K562 (cell line): Measurements from ENCODE around the gene AP1G2. TPM values are rescaled to one million over a fixed set of nuclear protein-coding genes. Genes with fewer than 3 reads are reported as not detected.

ENCODE experiments used
- ATAC-seq: fragments of 200-7000 bp; cut with Tn5 transposase; 3 replicates; pipeline ENCODE4 v1.9.1; 2020; ENCODE audit warnings: moderate library complexity
- BruUV-seq: library from RNA; stranded (reverse); fragments of 400-500 nt; replicated peaks from 2 replicates; lab custom pipeline; 2021; lab: Mats Ljungman, UMichigan
- CTCF ChIA-PET: fragments of 300-600 bp; formaldehyde crosslinking; extraction: SDS; loops from one replicate; lab custom pipeline; 2021; ENCODE audit warnings: low intra/inter-chr PET ratio; lab: Yijun Ruan, JAX
- POLR2A ChIA-PET: fragments of 300-600, 350-650 bp; sonication (Branson Sonifier 250); formaldehyde crosslinking; extraction: SDS; loops from one replicate; lab custom pipeline; 2021; ENCODE audit warnings: antibody characterized with exemption, inconsistent platforms; lab: Yijun Ruan, JAX
- DNase-seq, 4 experiments: peaks; one replicate each; pipeline versions ENCODE4 v3.0.0 to v3.0.0-alpha.2; 2011 to 2018; ENCODE audit warnings: low spot score in 3 of 4, mixed read lengths in 3 of 4; ENCODE audit errors: extremely low read depth in 1 of 4
- FAIRE-seq: peaks from 2 replicates; lab custom pipeline; 2011; peaks lifted over from hg19 to GRCh38; lab: Jason Lieb, UNC
- H2AFZ ChIP-seq: 2 replicates; pipeline ENCODE4 v1.6.0; 2011; ENCODE audit warnings: low read depth, low read length, control low read depth, inconsistent platforms
- H3K27ac ChIP-seq: fragments of 200-600 bp; 3 replicates; pipeline ENCODE4 v1.8.0; 2011; ENCODE audit warnings: low read depth, mild to moderate bottlenecking, control low read depth, inconsistent platforms, low read length, moderate library complexity, mixed read lengths; ENCODE audit errors: extremely low read depth
- H3K27me3 ChIP-seq, 2 experiments: fragments of 300-600 bp in 1 of 2; 2 replicates in 1 of 2; 3 replicates in 1 of 2; pipeline versions ENCODE4 v1.6.0 to v1.8.0; 2011; ENCODE audit warnings: inconsistent platforms in 2 of 2, low read length in 2 of 2, mild to moderate bottlenecking in 1 of 2, mixed read lengths in 1 of 2, moderate library complexity in 1 of 2; ENCODE audit not compliant: control insufficient read depth in 2 of 2, insufficient read depth in 2 of 2
- H3K36me3 ChIP-seq: fragments of 300-600 bp; 3 replicates; pipeline ENCODE4 v1.8.0; 2011; ENCODE audit warnings: mild to moderate bottlenecking, low read length, inconsistent platforms; ENCODE audit not compliant: control insufficient read depth, insufficient read depth
- H3K4me1 ChIP-seq, 2 experiments: fragments of 200-600 bp in 1 of 2; replicated peaks in 1 of 2; 2 replicates in 1 of 2; 3 replicates in 1 of 2; pipeline versions ENCODE4 v1.5.1 to v1.8.0; 2011; ENCODE audit warnings: inconsistent platforms in 2 of 2, low read length in 2 of 2, mild to moderate bottlenecking in 1 of 2, mixed read lengths in 1 of 2, moderate library complexity in 1 of 2; ENCODE audit not compliant: control insufficient read depth in 2 of 2, insufficient read depth in 2 of 2
- H3K4me2 ChIP-seq: 2 replicates; pipeline ENCODE4 v1.6.1; 2011; ENCODE audit warnings: low read length, control low read depth, inconsistent platforms, mixed read lengths; ENCODE audit not compliant: insufficient read depth
- H3K4me3 ChIP-seq: fragments of 200-600 bp; sonication (generic), shearing (Covaris generic); 2 replicates; pipeline ENCODE4 v1.5.1; 2016; ENCODE audit warnings: control low read depth, inconsistent platforms
- H3K79me2 ChIP-seq: fragments of 200-600 bp; 3 replicates; pipeline ENCODE4 v1.8.0; 2011; ENCODE audit warnings: low read length, inconsistent platforms; ENCODE audit not compliant: control insufficient read depth, insufficient read depth
- H3K9ac ChIP-seq, 2 experiments: 2 replicates each; pipeline versions ENCODE4 v1.6.0 to v1.6.1; 2011; ENCODE audit warnings: low read depth in 2 of 2, low read length in 2 of 2, control low read depth in 1 of 2, inconsistent platforms in 1 of 2, mild to moderate bottlenecking in 1 of 2, mixed read lengths in 1 of 2; ENCODE audit not compliant: insufficient read depth in 1 of 2
- H3K9me1 ChIP-seq: one replicate; pipeline ENCODE4 v1.6.0; 2011; ENCODE audit warnings: inconsistent platforms, mild to moderate bottlenecking, low read length, moderate library complexity; ENCODE audit not compliant: control insufficient read depth, insufficient read depth
- H3K9me3 ChIP-seq: replicated peaks from 2 replicates; pipeline ENCODE4 v1.5.1; 2011; ENCODE audit warnings: low read depth, low read length, inconsistent platforms; ENCODE audit not compliant: control insufficient read depth, insufficient read depth
- H4K20me1 ChIP-seq: replicated peaks from 2 replicates; pipeline ENCODE4 v1.6.1; 2011; ENCODE audit warnings: low read length, inconsistent platforms, mixed read lengths; ENCODE audit not compliant: control insufficient read depth, insufficient read depth
- HDGF ChIP-seq: fragments of 450-650 bp; IDR thresholded peaks from 2 replicates; pipeline ENCODE4 v1.6.1; 2016
- MTA3 ChIP-seq: fragments of 450-650 bp; formaldehyde crosslinking; IDR thresholded peaks from 2 replicates; pipeline ENCODE4 v1.6.1; 2017; ENCODE audit warnings: mild to moderate bottlenecking, borderline replicate concordance
- PHF20 ChIP-seq: fragments of 450-650 bp; IDR thresholded peaks from 2 replicates; pipeline ENCODE4 v1.6.1; 2018; ENCODE audit not compliant: partially characterized antibody
- PHF8 ChIP-seq: fragments of 200-600 bp; sonication (generic); IDR thresholded peaks from 2 replicates; pipeline ENCODE4 v1.6.1; 2012; ENCODE audit warnings: mixed run types, mild to moderate bottlenecking, inconsistent platforms, low read length, moderate library complexity, borderline replicate concordance
- RBM22 ChIP-seq: fragments of 200-400 bp; formaldehyde crosslinking; IDR thresholded peaks from 2 replicates; pipeline ENCODE4 v1.6.1; 2018; ENCODE audit warnings: low read length, low read depth; ENCODE audit not compliant: poor library complexity, severe bottlenecking
- RFX5 ChIP-seq: IDR thresholded peaks from 2 replicates; pipeline ENCODE4 v1.6.1; 2011; ENCODE audit warnings: low read depth, mild to moderate bottlenecking, improper control_type of control experiment, low read length
- SRSF1 ChIP-seq: fragments of 200-400 bp; formaldehyde crosslinking; IDR thresholded peaks from 2 replicates; pipeline ENCODE4 v1.6.1; 2017; ENCODE audit warnings: mild to moderate bottlenecking, low read depth, low read length, moderate library complexity
- ZKSCAN8 ChIP-seq: fragments of 200-800 bp; sonication (Bioruptor generic); IDR thresholded peaks from 2 replicates; pipeline ENCODE4 v1.6.1; 2016; ENCODE audit warnings: missing genetic modification characterization, missing compliant biosample characterization
- WGBS: fragments of 100-300 bp; shearing (Covaris generic); methylation state at CpG from one replicate; pipeline ENCODE4 v1.1.6; 2016; ENCODE audit warnings: low coverage, mixed read lengths; ENCODE audit not compliant: insufficient coverage; ENCODE audit errors: missing lambda C conversion rate; 5-methylcytosine and 5-hydroxymethylcytosine counted together
- in situ Hi-C: fragments of 300-500 bp; cut with MboI; formaldehyde crosslinking; loops from 4 replicates; pipeline ENCODE4 v1.15.0; 2018; ENCODE audit warnings: inconsistent platforms, mixed read lengths
- intact Hi-C: fragments of 100-400 bp; cut with micrococcal nuclease; formaldehyde crosslinking; loops from 2 replicates; pipeline ENCODE4 v1.14.2; 2022
- polyA plus RNA-seq, 8 experiments: library from polyadenylated mRNA; depleted of rRNA in 4 of 8; stranded (reverse) in 5 of 8; unstranded in 3 of 8; fragments of >200 nt; fragmentation: Nextera tagmentation in 2 of 8; fragmentation: Illumina TruSeq in 1 of 8; extraction: Ambion mirVana in 2 of 8; extraction: Trizol in 1 of 8; gene quantifications; 2 replicates each; pipeline versions ENCODE4 v1.2.1 to v1.2.3, GENCODE V29; 2011 to 2014; ENCODE audit warnings: inconsistent platforms in 1 of 8, missing spikeins in 1 of 8
- total RNA-seq, 7 experiments: library from RNA; depleted of rRNA in 6 of 7; stranded (reverse); fragments of >200 nt in 6 of 7; fragmentation: Illumina TruSeq in 2 of 7; extraction: Trizol in 2 of 7; gene quantifications; 2 replicates each; pipeline versions ENCODE4 v1.2.1 to v1.2.3, GENCODE V29; 2011 to 2021; ENCODE audit warnings: low replicate concordance in 1 of 7
- TF ChIP-seq, protein P1 (sequence below): fragments of 250-450 bp; sonication (Bioruptor Pico); IDR thresholded peaks from 2 replicates; pipeline ENCODE4 v1.4.0; 2020
- TF ChIP-seq, protein P2 (sequence below): fragments of 150-350 bp; IDR thresholded peaks from 2 replicates; pipeline ENCODE4 v1.6.1; 2014; ENCODE audit warnings: low read depth, mild to moderate bottlenecking, low read length, borderline replicate concordance
- TF ChIP-seq, protein P3 (sequence below): sonication (generic); formaldehyde crosslinking; IDR thresholded peaks from 2 replicates; pipeline ENCODE4 v1.8.0; 2023; ENCODE audit warnings: missing genetic modification reagents, mild to moderate bottlenecking, borderline replicate concordance

The AP1G2 gene
- total and polyA plus RNA-seq, 9 of the 15 experiments (the other 6 are each of a cell fraction or from before 2014, with no cell fraction given) = 19.1 to 83.5 (median 33.3) TPM

DNA sequence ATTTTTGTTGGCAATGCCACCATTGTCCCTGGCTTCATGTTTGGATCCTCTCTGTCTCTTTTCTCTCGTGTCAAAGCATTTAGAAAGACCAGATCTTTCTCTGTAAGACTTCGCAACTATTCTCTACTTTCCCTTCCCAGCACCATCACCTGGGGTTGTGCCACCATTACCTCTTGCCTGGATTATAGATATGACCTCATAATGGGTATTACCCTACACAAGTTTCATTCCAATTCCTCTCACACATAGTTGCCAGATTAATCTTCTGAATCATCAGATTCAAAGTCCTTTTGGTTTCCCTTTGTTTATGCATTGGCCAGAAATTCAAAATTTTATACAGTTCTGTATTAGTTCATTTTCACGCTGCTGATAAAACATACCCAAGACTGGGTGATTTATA, 41.4 kb upstream of the AP1G2 start:
- Histone ChIP-seq H4K20me1 (no peaks in the 10 kb centered on the region), H3K27me3 (peaks cover 0 to 10% of the 10 kb centered on the region in 2 experiments; a peak in 1 of 5 replicates), H3K4me3 (no peak overlapping the region), H3K9me3 (no peaks in the 10 kb centered on the region), H3K9ac (no peak overlapping the region), H3K27ac (no peak overlapping the region), H3K36me3 (no peaks in the 10 kb centered on the region), H3K79me2 (no peaks in the 10 kb centered on the region), H3K4me2 (no peak overlapping the region), H3K9me1 (no peaks in the 10 kb centered on the region), H2AFZ (no peak overlapping the region), H3K4me1 (no peaks in the 10 kb centered on the region; a peak in 1 of 5 replicates)
- no peak for ATAC-seq
- ChIA-PET CTCF (no interaction called here), POLR2A (interaction anchor here (0.6 kb wide), 1 partner anchor 73 kb away, joined by 3 read pairs; no protein-coding TSS in a partner anchor)
- no peak for DNase-seq
- no TSS peak for BruUV-seq
- in situ Hi-C loops (no loop called here), intact Hi-C loops (no loop called here)
- no peak for FAIRE-seq
- 0% methylated on average over 3 of the region's 3 CpGs for WGBS
- TF ChIP-seq SRSF1 = no peak
- no peak for TF ChIP-seq RBM22
- TF ChIP-seq RFX5 = no peak
- no peak for TF ChIP-seq MTA3
- no peak for TF ChIP-seq PHF20
- TF ChIP-seq HDGF = no peak
- TF ChIP-seq PHF8 = no peak
- TF ChIP-seq, protein P1, sequence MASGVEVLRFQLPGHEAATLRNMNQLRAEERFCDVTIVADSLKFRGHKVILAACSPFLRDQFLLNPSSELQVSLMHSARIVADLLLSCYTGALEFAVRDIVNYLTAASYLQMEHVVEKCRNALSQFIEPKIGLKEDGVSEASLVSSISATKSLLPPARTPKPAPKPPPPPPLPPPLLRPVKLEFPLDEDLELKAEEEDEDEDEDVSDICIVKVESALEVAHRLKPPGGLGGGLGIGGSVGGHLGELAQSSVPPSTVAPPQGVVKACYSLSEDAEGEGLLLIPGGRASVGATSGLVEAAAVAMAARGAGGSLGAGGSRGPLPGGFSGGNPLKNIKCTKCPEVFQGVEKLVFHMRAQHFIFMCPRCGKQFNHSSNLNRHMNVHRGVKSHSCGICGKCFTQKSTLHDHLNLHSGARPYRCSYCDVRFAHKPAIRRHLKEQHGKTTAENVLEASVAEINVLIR (CRISPR knock-in tag) = no peak
- TF ChIP-seq, protein P2, sequence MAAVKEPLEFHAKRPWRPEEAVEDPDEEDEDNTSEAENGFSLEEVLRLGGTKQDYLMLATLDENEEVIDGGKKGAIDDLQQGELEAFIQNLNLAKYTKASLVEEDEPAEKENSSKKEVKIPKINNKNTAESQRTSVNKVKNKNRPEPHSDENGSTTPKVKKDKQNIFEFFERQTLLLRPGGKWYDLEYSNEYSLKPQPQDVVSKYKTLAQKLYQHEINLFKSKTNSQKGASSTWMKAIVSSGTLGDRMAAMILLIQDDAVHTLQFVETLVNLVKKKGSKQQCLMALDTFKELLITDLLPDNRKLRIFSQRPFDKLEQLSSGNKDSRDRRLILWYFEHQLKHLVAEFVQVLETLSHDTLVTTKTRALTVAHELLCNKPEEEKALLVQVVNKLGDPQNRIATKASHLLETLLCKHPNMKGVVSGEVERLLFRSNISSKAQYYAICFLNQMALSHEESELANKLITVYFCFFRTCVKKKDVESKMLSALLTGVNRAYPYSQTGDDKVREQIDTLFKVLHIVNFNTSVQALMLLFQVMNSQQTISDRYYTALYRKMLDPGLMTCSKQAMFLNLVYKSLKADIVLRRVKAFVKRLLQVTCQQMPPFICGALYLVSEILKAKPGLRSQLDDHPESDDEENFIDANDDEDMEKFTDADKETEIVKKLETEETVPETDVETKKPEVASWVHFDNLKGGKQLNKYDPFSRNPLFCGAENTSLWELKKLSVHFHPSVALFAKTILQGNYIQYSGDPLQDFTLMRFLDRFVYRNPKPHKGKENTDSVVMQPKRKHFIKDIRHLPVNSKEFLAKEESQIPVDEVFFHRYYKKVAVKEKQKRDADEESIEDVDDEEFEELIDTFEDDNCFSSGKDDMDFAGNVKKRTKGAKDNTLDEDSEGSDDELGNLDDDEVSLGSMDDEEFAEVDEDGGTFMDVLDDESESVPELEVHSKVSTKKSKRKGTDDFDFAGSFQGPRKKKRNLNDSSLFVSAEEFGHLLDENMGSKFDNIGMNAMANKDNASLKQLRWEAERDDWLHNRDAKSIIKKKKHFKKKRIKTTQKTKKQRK = no peak
- TF ChIP-seq, protein P3, sequence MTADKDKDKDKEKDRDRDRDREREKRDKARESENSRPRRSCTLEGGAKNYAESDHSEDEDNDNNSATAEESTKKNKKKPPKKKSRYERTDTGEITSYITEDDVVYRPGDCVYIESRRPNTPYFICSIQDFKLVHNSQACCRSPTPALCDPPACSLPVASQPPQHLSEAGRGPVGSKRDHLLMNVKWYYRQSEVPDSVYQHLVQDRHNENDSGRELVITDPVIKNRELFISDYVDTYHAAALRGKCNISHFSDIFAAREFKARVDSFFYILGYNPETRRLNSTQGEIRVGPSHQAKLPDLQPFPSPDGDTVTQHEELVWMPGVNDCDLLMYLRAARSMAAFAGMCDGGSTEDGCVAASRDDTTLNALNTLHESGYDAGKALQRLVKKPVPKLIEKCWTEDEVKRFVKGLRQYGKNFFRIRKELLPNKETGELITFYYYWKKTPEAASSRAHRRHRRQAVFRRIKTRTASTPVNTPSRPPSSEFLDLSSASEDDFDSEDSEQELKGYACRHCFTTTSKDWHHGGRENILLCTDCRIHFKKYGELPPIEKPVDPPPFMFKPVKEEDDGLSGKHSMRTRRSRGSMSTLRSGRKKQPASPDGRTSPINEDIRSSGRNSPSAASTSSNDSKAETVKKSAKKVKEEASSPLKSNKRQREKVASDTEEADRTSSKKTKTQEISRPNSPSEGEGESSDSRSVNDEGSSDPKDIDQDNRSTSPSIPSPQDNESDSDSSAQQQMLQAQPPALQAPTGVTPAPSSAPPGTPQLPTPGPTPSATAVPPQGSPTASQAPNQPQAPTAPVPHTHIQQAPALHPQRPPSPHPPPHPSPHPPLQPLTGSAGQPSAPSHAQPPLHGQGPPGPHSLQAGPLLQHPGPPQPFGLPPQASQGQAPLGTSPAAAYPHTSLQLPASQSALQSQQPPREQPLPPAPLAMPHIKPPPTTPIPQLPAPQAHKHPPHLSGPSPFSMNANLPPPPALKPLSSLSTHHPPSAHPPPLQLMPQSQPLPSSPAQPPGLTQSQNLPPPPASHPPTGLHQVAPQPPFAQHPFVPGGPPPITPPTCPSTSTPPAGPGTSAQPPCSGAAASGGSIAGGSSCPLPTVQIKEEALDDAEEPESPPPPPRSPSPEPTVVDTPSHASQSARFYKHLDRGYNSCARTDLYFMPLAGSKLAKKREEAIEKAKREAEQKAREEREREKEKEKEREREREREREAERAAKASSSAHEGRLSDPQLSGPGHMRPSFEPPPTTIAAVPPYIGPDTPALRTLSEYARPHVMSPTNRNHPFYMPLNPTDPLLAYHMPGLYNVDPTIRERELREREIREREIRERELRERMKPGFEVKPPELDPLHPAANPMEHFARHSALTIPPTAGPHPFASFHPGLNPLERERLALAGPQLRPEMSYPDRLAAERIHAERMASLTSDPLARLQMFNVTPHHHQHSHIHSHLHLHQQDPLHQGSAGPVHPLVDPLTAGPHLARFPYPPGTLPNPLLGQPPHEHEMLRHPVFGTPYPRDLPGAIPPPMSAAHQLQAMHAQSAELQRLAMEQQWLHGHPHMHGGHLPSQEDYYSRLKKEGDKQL (CRISPR knock-in tag) = no peak
- TF ChIP-seq ZKSCAN8 = no peak
